HG02840 (cell line): ENCODE measurements around the gene MTG2.

Experiments used
- ATAC-seq: cut with Tn5 transposase; IDR thresholded peaks from one replicate; pipeline ENCODE4 v1.9.1; 2021; ENCODE audit warnings: mild to moderate bottlenecking, moderate library complexity, moderate number of reproducible peaks; ENCODE audit not compliant: unreplicated experiment, low FRiP score

The MTG2 gene

DNA sequence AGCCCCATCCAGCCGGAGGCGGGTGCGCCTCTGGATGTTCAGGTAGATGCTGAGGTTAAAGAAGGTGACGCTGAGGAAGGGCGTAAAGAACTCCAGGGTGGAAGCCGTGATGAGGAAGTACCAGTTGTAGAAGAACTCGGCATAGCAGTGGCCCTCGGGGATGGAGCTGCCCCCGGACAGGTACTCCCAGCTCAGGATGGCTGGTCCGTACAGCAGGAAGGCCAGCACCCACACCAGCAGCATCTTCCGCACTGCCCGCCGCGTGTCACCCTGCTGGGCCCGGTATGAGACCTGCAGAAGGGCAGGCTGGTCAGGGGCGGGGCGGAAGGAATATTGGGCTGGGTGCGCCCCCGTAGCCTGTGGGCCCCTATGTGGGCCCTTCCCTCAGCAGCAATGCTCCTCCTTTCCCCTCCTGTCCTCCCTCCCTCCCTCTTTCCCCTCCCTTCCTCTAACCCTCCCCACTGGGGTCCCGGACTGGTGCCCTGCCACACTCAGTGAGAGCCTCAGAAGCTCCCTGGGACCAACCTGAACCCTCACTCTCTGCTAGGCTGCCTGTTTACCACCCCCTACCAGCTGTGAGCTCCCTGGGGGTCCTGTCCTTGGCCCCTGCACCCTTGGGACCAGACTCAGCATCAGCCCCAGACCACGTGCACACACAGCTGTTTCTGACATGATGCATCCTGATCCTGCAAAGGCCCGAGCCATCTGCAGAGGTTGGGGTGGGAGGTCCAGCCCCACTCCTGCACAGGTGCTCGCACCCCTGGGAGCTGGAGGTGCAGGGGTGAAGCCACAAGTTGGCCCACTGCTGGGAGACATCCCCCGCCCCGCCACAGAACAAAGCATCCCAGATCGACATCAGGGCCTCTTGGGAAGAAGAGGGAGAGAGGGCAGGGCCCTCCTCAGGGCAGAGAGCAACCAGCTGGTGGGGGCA is 34.1 kb downstream of the MTG2 start:
- no peak for ATAC-seq

DNA sequence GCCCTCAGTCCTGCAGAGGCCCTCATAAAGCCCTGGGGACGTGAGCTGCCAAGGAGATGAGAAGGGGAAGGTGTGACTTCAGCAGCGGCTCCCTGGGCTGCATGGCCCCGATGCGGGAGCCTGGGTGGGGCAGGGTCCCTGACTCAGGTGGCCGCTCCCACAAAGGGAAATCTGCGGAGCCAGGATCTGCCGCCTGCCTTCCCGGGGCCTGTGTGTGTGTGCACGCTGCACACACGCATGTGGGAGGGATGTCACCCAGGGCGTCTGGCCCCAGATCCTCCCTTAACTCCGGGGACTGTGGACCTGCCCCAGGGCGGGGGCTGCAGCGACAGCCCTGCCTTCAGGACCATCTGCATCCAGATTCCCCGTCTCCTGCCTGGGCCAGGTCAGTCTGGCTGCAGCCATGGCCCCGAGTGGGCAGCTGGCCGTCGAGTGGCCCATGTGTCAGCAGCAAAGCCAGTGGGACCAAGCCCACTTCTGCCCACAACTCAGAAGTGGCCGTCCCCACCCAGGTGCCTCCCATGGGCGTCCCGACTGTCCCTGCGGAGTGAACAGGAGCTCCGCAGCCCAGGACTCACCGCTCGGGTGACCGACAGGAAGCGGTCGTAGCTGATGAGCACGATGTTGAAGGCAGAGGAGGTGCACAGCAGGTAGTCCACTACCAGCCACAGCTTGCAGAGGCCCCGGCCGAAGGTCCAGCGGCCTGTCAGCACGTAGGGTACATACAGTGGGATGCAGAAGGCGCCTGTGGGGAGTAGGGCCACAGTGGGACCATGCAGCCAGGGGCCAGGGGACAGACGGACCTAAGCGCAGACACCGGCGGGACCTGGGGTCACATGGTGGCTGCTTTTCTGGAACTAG is 35.3 kb downstream of the MTG2 start:
- no peak for ATAC-seq

DNA sequence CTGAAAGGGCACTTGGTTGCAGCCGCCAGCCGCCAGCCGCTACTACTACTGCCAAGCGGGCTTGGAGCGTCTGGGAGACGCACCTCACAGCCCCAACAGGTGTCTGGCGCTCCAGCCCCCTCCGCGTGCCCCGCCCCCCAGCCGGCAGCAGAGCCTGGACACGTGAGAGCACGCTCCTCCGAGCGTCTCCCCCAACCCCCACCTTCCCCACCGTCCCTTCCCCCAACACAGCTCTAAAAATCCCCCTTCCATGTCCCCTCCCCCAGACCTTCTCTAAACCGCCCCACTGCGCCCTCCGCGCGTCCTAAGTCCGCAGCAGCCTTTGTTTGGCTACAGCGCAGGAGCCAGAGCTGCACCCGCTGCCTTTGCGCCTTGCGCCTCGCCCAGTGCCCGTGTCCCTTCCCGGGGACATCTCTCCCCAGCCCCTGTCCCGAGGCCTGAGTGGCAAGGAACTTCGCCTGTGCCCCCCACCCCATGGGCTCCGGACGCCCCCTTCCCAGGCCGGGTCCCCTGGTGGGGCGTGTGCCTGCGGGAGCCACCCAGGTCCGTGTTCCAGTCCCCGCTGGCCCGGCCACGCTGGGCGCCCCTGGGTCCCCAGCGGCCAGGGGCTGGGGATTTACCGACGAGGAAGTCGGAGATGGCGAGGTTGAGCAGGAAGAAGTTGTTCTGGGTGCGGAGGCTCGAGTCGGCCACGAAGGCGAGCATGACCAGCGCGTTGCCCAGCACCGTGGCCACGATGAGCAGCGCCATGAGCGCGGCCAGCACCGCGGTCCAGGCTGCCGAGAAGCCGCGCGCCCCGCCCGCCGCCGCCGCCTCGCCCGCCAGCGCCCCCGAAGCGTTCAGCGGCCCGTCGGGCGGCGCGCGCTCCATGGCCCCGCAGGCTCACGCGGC is 36.5 kb downstream of the MTG2 start:
- ATAC-seq, result no peak

DNA sequence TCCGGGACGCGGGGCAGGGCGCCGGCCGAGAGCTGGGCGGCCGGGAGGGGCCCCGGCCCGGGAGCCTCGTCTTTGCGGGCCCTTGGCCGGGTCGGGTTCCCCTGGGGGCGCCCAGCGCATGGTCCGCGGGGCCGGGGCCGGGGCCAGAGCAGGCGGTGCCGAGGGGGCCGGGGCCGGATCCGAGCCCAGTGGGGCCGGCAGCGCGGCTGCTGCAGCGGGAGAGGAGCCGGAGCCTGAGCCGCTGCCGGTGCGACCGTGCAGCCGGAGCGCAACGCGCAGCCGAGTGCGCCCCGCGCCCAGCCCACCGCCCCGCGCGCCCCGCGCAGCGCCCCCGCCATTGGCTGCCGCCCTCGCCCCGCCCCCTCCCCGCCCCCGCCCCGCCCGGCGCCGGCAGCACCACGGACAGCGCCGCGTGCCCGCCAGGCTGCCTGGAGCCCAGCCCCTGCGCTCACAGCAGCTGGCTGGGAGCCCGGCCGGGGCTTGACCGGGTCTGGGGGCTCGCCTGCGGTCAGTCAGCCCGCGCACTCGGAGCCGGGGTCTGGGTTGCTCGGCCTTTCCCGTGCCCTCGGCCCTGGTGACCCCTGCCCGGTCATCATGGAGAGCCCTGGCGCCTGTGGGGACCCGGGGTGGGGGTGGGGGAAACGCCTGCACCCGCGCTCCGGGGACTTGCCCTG is 37.3 kb downstream of the MTG2 start, which contains the start of gene HRH3:
Gene HRH3, minus strand, starts transcription at position 287 of the 674 bp plus-strand sequence. CDS start 308 bp downstream, outside the sequence.
- ATAC-seq, result no peak

DNA sequence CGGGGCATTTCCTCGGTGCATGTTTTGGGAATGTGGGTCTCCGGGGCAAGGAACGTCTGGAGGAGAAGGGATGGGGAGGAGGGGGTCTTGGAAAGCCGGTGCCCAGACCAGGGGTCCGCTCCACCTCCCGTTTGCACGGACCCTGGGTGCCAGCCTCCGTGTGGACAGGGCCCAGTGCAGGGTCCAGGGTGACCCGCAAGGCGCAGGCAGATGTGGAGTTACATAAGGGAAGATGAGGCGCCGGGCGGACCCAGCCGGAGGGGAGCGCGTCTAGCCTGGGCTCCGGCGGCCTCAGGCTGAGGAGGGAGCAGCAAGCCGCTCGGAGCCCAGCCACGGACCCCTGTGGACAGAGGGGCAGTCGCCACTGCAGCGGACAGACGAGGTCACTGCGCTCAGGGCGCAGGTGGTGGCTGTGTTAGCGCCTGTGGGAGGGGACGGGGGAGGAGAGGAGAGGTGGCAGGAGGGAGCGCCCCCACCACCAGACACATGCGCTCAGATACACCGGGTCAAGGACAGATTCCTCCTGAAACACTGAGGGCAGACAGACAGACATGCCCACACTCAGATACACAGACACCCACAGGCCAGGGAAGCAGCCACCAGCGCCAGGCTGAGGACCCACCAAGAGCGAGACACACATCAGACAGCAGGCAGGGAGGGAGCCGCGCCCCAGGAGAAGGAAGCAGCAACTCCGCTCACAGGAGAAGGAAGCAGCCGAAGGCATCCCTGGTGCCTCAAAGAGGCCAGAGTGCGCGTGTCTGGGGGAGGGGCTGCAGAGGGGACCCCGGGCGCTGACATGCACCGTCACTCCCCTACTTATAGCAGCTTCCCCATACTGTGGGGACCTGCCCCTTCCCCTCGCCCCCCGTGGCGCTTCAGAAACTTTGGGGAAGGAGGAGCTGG is 38.1 kb downstream of the MTG2 start:
- no peak for ATAC-seq

DNA sequence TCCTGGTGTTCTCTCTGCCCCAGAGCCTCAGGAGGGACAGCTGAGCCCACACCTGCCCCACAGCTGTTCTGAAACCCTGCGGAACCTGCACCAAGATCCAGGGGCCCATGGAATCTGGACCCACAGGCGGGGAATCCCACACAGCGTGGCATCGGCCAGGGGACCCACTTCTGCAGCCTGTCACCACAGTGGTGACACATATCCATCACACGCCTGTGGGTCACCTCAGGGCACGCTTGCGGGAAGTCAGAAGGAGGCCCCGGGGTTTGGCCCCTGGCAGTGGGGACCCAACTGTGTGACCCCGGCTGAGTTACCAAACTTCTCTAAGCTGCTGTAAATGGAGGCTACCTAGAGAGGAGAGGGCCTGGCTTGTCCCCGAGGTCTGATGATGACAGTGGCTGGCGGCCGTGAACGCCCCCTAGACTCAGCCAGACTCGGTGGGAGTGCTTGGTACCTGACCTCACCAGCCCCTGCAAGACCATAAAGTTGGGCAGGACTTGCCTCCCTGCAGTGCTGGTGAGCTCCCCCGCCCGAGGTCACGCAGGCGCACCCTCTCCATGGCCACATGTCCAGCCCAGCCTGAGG is 39.5 kb downstream of the MTG2 start:
- ATAC-seq, result no peak

DNA sequence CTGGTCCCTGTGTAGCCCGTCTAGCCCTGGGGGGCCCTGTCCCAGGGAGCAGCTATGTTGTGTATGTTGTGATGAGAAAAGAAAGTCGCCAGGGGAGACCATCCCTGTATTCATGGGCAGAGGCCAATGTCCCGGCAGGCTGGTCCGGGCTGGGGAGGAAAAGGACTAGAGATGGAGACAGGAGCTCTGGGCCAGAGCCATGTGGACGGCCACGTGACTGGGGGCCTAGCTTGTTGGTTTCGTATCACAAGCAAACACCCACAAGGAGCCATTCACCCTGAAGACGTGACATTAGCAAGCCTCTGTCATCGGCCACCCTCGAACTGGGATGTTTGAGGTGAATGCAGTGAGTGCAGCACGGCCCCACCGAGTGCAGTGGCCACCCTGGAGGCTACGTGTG is 40.1 kb downstream of the MTG2 start:
- no peak for ATAC-seq

DNA sequence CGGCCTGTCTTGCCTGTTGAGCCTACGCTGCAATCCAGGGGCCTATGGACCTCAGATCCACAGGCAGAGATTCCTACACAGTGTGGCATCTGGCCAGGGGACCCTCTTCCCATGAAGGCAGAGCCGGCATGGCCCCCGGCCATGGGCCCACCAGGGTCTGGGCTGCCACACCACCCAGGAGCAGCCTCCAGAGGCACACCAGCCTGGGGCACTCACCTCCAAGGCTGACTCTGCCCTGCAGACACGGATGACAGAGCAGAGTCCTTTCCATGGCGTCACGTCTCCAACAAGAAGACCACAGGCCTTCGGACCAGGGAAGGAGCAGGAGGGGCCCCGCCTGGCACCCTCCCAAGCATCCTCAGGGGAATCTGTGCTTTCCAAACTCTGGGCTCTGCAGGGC is 40.7 kb downstream of the MTG2 start:
- no peak for ATAC-seq

DNA sequence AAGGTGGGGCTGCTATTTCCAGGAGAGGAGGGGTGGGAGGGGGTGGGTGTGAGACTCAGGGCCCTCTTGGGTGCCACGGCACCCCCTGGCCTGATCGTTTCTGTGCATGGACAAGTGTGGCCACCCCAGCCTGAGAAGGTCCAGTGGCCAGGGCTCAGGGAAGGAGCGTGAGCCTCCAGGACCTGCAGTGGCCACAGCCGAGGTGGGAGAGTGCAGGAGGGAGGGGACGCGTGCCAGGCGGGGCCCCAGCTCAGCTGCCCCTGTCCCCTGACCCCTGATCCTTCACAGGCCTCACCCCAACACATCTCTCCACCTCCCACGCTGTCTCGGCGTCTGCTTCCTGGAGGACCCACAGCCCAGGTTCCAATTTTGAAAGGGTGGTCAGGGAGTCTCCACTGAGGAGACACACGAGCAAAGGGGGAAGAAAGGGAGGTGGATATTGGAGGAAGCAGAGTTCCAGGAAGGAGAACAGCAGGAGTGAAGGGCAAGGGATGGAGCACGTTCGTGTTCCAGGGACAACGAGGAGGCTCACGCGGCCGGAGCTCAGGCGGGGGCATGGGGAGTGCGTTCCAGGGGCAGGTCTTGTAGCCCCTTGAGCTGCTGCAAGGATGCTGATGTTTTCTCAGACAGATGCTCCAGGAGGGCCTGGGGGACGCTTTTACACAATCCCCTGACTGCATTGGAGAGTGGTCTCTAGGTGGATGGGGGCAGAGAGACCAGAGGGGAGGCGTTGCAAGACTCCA is 41.5 kb downstream of the MTG2 start:
- no peak for ATAC-seq

DNA sequence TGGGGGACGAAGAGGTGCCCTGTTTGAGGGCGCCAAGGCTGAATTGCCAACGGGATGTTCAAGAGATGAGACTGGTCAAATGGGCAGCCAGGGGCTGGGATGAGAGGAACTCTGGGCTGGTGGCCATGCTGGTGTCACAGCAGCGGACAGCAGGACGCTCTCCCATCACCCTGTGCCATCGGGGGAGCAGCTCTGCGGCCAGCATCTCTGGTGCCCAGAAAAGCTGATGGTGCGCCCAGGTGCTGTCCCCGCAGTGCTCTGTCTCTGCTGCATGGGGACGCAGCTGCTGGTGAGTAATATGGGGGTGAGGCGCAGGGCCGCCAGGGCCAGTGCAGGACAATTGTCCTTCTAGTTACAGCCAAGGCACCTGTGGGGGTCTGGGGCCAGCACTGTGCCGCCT is 42.2 kb downstream of the MTG2 start:
- ATAC-seq, result no peak

DNA sequence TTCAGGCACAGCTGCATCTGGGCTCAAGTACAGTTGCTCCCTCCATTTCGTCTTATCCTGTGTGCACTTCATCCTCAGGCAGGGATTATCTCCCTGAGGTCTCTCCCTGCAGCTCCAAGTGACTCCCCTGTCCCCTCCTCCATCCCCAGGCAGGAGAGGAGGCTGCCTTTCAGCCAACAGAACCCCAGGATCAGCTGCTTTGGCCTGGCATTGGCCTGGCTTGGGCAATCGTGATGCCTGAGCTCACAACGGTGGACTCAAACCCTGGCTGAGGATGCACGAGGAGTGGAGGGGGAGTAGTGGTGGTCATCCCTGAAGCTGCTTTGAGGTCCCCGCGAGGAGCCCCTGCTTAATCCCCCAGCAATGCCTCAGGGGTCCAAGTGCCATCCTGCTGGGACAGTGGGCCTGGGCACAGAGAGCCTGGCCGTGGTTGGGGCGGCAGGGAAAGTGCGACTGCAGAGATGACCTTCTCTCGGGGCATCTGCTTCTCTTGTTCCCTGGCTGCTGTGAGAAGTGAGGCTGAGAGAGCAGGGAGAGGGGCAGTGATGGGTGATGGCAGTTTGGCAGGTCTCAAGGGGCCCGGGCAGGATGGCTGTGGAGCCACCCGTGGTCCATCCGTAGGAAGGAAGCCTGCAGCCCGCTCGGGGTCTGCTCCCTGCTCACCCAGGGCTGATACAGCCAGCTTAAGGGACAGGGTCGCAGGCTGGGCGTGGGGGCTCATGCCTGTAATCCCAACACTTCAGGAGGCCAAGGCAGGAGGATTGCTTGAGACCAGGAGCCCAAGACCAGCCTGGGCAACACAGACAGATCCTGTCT is 43.2 kb downstream of the MTG2 start:
- ATAC-seq, result no peak

DNA sequence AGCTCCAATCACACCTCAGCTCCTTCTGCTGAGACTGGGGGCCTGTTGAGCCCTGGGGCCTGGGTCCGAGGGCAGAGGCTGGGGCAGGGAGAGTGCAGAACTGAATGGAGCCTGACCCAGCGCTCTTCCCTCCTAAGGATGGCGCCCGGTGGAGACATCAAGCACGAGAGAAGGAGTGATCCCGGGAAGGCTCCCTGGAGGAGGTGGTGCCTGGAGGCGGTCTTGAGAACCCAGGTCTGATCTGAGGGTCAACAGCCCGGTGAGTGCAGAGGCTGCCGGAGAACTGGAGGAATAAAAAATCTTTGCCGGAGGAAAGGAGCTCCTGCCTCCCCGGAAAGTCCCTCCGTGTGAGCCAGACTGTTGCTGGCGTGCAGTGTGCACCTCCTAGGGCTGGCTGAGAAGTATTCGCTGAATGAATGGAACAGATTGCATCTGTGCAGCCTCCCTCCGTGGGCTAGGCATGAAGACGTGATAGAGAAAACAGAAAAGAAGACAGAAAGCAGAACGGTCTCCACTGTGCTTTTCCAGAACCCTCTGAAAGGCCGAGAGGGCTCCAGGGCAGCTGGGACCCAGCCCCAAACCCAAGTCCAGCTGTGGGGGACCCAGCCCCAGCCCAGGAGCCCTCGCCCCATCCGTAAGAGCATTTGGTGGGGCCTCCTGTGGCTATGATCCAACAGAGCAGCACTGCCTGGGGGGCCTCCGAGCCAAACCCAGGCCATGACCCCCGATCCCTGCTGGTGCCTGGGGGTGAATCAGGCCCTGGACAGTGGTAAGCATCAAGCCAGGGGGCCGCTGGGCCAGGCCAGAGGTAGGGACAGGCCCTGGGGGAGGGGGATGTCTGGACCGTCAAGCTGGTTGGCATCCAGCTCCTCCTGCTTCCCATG is 44.1 kb downstream of the MTG2 start:
- no peak for ATAC-seq

DNA sequence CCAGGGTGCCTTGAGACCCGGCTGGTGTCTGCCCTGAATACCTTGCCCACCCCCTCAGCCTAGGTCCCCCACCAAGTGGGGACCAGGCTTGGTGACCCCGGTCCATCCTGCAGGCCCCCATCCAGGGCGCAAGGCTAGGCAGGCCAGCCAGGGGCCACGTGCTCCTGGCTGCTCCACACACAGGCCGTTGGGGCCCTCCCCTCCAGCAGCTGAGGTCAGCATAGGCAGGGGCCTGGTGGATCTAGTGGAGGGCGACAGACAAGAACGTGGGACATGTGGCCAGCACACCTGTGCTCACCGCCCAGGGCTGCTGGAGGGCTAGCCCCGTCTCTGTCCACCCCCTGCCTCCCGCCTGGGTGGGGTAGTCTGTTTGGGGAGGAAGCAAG is 44.8 kb downstream of the MTG2 start:
- no peak for ATAC-seq

DNA sequence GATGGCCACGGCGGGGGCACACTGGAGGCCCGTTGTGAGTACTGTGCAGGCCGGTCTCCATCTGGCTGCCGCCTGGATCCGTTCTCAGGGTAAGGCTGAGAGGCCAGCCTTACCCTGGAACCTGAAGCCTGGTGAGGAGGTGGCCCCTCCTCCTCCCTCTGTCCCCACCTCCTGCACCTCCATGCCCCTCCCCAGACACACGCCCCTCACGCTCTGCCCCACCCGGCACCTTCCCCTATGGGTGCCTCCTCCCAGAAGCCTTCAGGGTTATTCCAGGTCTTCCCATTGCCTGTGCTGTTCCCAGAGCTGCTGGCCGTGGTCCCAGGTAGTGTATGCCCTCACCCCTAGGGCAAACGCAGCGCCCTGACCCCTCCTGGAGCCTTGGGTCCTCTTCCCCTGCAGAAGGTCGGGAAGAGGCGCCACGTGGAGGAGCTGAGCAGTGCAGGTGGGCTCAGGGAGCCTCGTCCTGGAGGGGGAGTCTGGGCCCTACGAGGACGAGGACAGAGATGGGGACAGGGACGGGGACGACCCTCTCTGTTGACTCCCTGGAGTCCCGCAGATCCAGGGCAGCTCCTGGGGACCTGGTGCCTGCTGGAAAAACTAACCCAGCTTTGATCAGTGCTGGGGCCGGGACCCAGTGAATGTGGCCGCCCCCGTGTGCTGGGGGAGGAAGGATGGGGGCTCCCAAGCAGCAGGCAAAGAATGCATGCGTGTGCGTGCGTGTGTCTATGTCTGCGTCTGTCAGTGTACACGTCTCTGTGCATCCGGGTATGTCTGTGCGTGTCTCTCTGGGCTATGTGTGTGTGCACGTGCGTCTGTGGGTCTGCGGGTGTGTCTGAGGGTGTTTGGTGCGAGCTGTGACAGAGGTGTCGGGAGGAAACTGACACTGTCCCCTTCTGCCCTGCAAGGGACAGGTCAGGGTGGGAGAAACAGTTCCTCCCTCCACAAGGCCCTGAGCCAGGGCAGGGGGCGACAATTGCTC is 45.4 kb downstream of the MTG2 start:
- no peak for ATAC-seq

DNA sequence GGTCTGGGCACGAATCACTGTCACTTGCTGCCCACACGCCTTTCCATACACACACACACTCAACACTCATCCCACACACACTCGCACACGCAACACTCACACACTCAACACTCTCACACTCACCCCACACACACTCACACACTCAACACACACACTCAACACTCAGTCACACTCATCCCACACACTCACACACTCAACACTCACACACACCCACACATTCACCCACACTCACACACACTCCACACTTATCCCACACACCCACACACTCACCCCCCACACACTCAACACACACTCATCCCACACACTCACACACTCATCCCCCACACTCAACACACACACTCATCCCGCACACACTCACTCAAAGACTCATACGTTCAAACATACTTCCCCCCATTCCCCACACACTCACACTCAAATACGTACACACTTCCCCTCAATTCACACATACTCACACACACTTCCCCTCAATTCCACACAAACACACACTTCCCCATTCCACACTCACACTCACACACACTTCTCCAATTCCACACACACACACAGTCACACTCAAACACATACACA is 46.2 kb downstream of the MTG2 start:
- no peak for ATAC-seq
